ENCODE data around the gene BLOC1S3.

Gene BLOC1S3

GRCh38 chr19:45162608-45163143 lies 15.9 kb upstream of the BLOC1S3 start:
- DNase-seq (ENCODE audit: low read depth) = no peak

GRCh38 chr19:45163156-45163555 lies 15.4 kb upstream of the BLOC1S3 start:
- DNase-seq (ENCODE audit: low read depth) = no peak

- no peak for DNase-seq (ENCODE audit: low read depth)
Observed at GRCh38 chr19:45163751-45164460, 14.7 kb upstream of the BLOC1S3 start.

GRCh38 chr19:45164577-45165335 lies 13.8 kb upstream of the BLOC1S3 start:
- no peak for DNase-seq (ENCODE audit: low read depth)

GRCh38 chr19:45166723-45167252 lies 11.8 kb upstream of the BLOC1S3 start:
- DNase-seq (ENCODE audit: low read depth) = no peak

GRCh38 chr19:45168767-45169351 lies 9.7 kb upstream of the BLOC1S3 start:
- DNase-seq (ENCODE audit: low read depth) = no peak

- no peak for DNase-seq (ENCODE audit: low read depth)
Observed at GRCh38 chr19:45169602-45170001, 9.0 kb upstream of the BLOC1S3 start.

GRCh38 chr19:45170146-45171106 lies 8.2 kb upstream of the BLOC1S3 start:
- no peak for DNase-seq (ENCODE audit: low read depth)

- no peak for DNase-seq (ENCODE audit: low read depth)
Observed at GRCh38 chr19:45171211-45171623, 7.4 kb upstream of the BLOC1S3 start.

GRCh38 chr19:45172173-45172572 lies 6.4 kb upstream of the BLOC1S3 start:
- no peak for DNase-seq (ENCODE audit: low read depth)

GRCh38 chr19:45172611-45173208 lies 5.9 kb upstream of the BLOC1S3 start:
- DNase-seq (ENCODE audit: low read depth) = no peak

GRCh38 chr19:45173816-45174215 lies 4.8 kb upstream of the BLOC1S3 start:
- DNase-seq (ENCODE audit: low read depth) = no peak

- DNase-seq (ENCODE audit: low read depth) = no peak
Observed at GRCh38 chr19:45175515-45176345, 2.9 kb upstream of the BLOC1S3 start.

- no peak for DNase-seq (ENCODE audit: low read depth)
Observed at GRCh38 chr19:45177817-45178261, 745 bp upstream of the BLOC1S3 start, which contains the start of gene TRAPPC6A. TSS of gene TRAPPC6A (minus strand) at chr19:45178237. CDS start at chr19:45178218, 19 bp downstream.

GRCh38 chr19:45179072-45179891 lies 698 bp downstream of the BLOC1S3 start:
- DNase-seq (ENCODE audit: low read depth) = no peak

GRCh38 chr19:45179892-45180370 lies 1.3 kb downstream of the BLOC1S3 start:
- no peak for DNase-seq (ENCODE audit: low read depth)

- DNase-seq (ENCODE audit: low read depth) = no peak
Observed at GRCh38 chr19:45180936-45181335, 2.4 kb downstream of the BLOC1S3 start.

GRCh38 chr19:45182758-45183157 lies 4.2 kb downstream of the BLOC1S3 start:
- DNase-seq (ENCODE audit: low read depth) = no peak

GRCh38 chr19:45184115-45184514 lies 5.5 kb downstream of the BLOC1S3 start:
- no peak for DNase-seq (ENCODE audit: low read depth)

Data from stimulated activated CD8-positive, alpha-beta memory T cell treated with anti-CD3 and anti-CD28 coated beads, Interleukin-15, amount 100 ng/mL, for 24 hours (primary cell).